GM23248 (cell line): ENCODE results near the gene TMEM91. TPM values are rescaled to one million over a fixed set of nuclear protein-coding genes. Genes with fewer than 3 reads are reported as not detected.

Experiments used
- DNase-seq: peaks from one replicate; pipeline ENCODE4 v3.0.0-alpha.2; 2015
- H2AFZ ChIP-seq: fragments of 200-600 bp; sonication (generic); 2 replicates; pipeline ENCODE4 v1.6.1; 2016; ENCODE audit warnings: antibody characterized with exemption
- H3F3A ChIP-seq: fragments of 200-600 bp; sonication (generic); 2 replicates; pipeline ENCODE4 v1.6.1; 2016; ENCODE audit warnings: mild to moderate bottlenecking, antibody characterized with exemption, mixed run types; ENCODE audit not compliant: insufficient read depth
- H3K27ac ChIP-seq: fragments of 200-600 bp; sonication (generic); 2 replicates; pipeline ENCODE4 v1.5.1; 2016; ENCODE audit warnings: mild to moderate bottlenecking
- H3K27me3 ChIP-seq: fragments of 200-600 bp; sonication (generic); replicated peaks from 2 replicates; pipeline ENCODE4 v1.6.1; 2016; ENCODE audit warnings: mild to moderate bottlenecking; ENCODE audit not compliant: insufficient read depth
- H3K36me3 ChIP-seq: fragments of 200-600 bp; sonication (generic); 2 replicates; pipeline ENCODE4 v1.6.1; 2016; ENCODE audit warnings: low read depth, mild to moderate bottlenecking
- H3K4me1 ChIP-seq: fragments of 200-600 bp; sonication (generic); 2 replicates; pipeline ENCODE4 v1.6.1; 2016; ENCODE audit warnings: mild to moderate bottlenecking; ENCODE audit not compliant: insufficient read depth
- H3K4me2 ChIP-seq: fragments of 200-600 bp; sonication (generic); one replicate; pipeline ENCODE4 v1.6.1; 2016; ENCODE audit warnings: mild to moderate bottlenecking; ENCODE audit not compliant: unreplicated experiment
- H3K4me3 ChIP-seq: fragments of 200-600 bp; sonication (generic); 2 replicates; pipeline ENCODE4 v1.5.1; 2016; ENCODE audit warnings: mild to moderate bottlenecking
- H3K79me2 ChIP-seq: fragments of 200-600 bp; sonication (generic); 2 replicates; pipeline ENCODE4 v1.6.1; 2016; ENCODE audit warnings: mild to moderate bottlenecking; ENCODE audit not compliant: insufficient read depth
- H3K9ac ChIP-seq: fragments of 200-600 bp; sonication (generic); 2 replicates; pipeline ENCODE4 v1.6.1; 2016; ENCODE audit warnings: mild to moderate bottlenecking
- H3K9me2 ChIP-seq: fragments of 200-600 bp; sonication (generic); 2 replicates; pipeline ENCODE4 v1.6.1; 2016; ENCODE audit warnings: mixed run types, mild to moderate bottlenecking, moderate library complexity; ENCODE audit not compliant: insufficient read depth
- H3K9me3 ChIP-seq: fragments of 200-600 bp; sonication (generic); one replicate; pipeline ENCODE4 v1.6.1; 2017; ENCODE audit warnings: low read depth
- H4K20me1 ChIP-seq: fragments of 200-600 bp; sonication (generic); 2 replicates; pipeline ENCODE4 v1.6.0; 2016; ENCODE audit not compliant: insufficient read depth
- EZH2 ChIP-seq: fragments of 200-600 bp; sonication (generic); IDR thresholded peaks from 2 replicates; pipeline ENCODE4 v1.6.1; 2018; ENCODE audit warnings: antibody characterized with exemption, mild to moderate bottlenecking; ENCODE audit not compliant: insufficient read depth, poor library complexity, severe bottlenecking
- EZH2phosphoT487 ChIP-seq: fragments of 200-600 bp; sonication (generic); IDR thresholded peaks from 2 replicates; pipeline ENCODE4 v1.6.1; 2018; ENCODE audit warnings: antibody characterized with exemption, moderate library complexity, mild to moderate bottlenecking, low read depth; ENCODE audit not compliant: insufficient read depth
- WGBS, 2 experiments: methylation state at CpG; one replicate each; pipeline ENCODE4 v1.1.6; 2015 to 2017; ENCODE audit warnings: low lambda C conversion rate in 2 of 2, low coverage in 1 of 2; ENCODE audit errors: missing lambda C conversion rate in 2 of 2; 5-methylcytosine and 5-hydroxymethylcytosine counted together
- in situ Hi-C: fragments of 300-500 bp; cut with MboI; formaldehyde crosslinking; loops from 2 replicates; pipeline ENCODE4 v1.15.0; 2020
- polyA plus RNA-seq: library from polyadenylated mRNA; unstranded; fragments of >200 nt; fragmentation: Nextera tagmentation; extraction: Ambion mirVana; gene quantifications from 2 replicates; pipeline ENCODE4 v1.2.1, GENCODE V29; 2016
- total RNA-seq: library from RNA; depleted of rRNA; stranded (reverse); fragments of >200 nt; shearing (Covaris generic); gene quantifications from 2 replicates; pipeline ENCODE4 v1.2.3, GENCODE V29; 2014

The TMEM91 gene
- total and polyA plus RNA-seq, 2 experiments from 2014 or later, result 5.3 to 6.6 TPM

DNA sequence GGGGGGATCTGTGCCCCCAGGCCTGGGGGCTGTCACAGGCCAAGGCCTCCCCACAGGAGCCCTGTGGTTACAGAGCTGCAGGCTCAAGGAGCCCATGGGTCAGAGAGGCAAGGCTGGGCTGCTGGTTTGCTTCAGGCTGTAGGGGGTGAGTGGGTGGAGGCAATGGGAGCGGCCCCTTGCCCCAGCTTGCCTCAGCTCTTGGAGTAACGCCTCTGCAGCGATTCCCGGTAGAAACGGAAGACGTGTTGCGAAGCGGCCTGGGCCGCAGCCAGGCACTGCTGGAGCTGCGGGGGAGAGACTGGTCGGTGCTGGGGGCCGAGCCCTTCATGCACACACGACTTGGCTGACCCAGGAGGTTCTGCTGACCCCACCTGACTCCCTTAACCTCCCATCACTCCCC is 10.1 kb downstream of the TMEM91 start:
- no peak overlapping the region for H3K4me3 ChIP-seq
- in situ Hi-C loops, result no loop called here
- H4K20me1 ChIP-seq, result no peaks in the 10 kb centered on the region
- no peak for DNase-seq
- H3K9ac ChIP-seq, result no peak overlapping the region
- H3K27ac ChIP-seq, result no peak overlapping the region
- no peak overlapping the region for H3K4me2 ChIP-seq
- TF ChIP-seq EZH2phosphoT487 (no peak), EZH2 (no peak)
- H3K4me1 ChIP-seq, result no peaks in the 10 kb centered on the region
- WGBS, 2 experiments, result 87 to 91% methylated on average over 13 of the region's 13 CpGs
- no peaks in the 10 kb centered on the region for H3F3A ChIP-seq
- no peaks in the 10 kb centered on the region for H3K36me3 ChIP-seq
- H3K9me3 ChIP-seq, result no peaks in the 10 kb centered on the region
- H2AFZ ChIP-seq, result no peak overlapping the region
- H3K9me2 ChIP-seq, result no peaks in the 10 kb centered on the region
- H3K79me2 ChIP-seq, result no peaks in the 10 kb centered on the region
- no peaks in the 10 kb centered on the region for H3K27me3 ChIP-seq

DNA sequence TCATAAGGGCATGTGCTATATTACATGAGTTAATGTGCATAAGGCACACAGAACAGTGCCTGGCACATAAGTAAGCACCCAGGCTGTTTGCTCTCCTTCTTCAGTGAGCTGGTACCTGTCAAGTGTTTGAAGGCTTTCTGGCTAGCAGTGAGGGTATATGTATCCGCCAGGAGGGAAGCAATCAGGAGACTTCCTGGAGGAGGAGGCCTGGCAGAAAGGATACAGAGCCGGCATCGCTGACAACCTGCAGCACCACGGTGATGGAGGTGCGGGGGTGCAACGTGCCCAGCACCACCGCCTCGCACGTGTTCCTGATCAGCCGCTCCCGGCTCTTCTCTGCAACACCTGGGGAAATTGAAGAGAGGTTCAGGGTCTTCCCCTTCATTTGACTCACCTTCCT is 15.3 kb downstream of the TMEM91 start:
- 83 to 84% methylated on average over 8 to 11 of the region's 11 CpGs for WGBS, 2 experiments
- in situ Hi-C loops, result no loop called here

DNA sequence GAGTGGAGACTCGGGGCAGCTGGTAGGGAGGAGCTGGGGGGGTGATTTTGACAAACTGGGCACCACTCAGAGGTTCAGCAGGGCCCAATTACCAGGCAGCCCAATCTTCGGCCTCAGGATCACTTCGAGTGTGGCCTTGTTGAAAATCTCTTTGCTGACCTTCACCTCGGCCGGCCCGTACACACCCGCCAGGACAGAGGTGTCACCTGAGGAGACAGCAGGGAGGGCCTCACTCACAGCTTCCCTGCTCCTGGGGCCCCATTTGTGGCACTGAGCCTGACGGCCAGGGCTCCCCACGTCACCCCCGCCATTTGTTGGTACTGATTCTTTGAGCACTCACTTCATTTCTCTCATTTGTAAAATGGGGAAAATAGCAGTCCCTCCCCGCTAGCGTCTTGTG is 16.4 kb downstream of the TMEM91 start:
- in situ Hi-C loops, result no loop called here
- no peaks in the 10 kb centered on the region for H3K9me2 ChIP-seq
- no peak overlapping the region for H2AFZ ChIP-seq
- no peak overlapping the region for H3K9ac ChIP-seq
- WGBS, 2 experiments, result 79 to 90% methylated on average over 12 of the region's 12 CpGs
- DNase-seq, result no peak
- H3K4me3 ChIP-seq, result no peak overlapping the region
- H3F3A ChIP-seq, result no peaks in the 10 kb centered on the region
- H3K36me3 ChIP-seq, result no peaks in the 10 kb centered on the region
- no peak overlapping the region for H3K4me2 ChIP-seq
- H4K20me1 ChIP-seq, result no peaks in the 10 kb centered on the region
- H3K9me3 ChIP-seq, result no peaks in the 10 kb centered on the region
- no peaks in the 10 kb centered on the region for H3K27me3 ChIP-seq
- no peak for TF ChIP-seq EZH2
- TF ChIP-seq EZH2phosphoT487, result no peak
- H3K27ac ChIP-seq, result no peak overlapping the region
- peaks cover 19% of the 10 kb centered on the region for H3K79me2 ChIP-seq
- no peaks in the 10 kb centered on the region for H3K4me1 ChIP-seq

More for the DNA sequence above, 15.3 kb downstream of the TMEM91 start:
- no peak for DNase-seq
- Histone ChIP-seq H4K20me1 (no peaks in the 10 kb centered on the region), H2AFZ (no peak overlapping the region), H3K9ac (no peak overlapping the region), H3K4me3 (no peak overlapping the region), H3K4me1 (no peaks in the 10 kb centered on the region), H3F3A (no peaks in the 10 kb centered on the region), H3K27me3 (no peaks in the 10 kb centered on the region), H3K9me3 (no peaks in the 10 kb centered on the region), H3K4me2 (no peak overlapping the region), H3K9me2 (no peaks in the 10 kb centered on the region), H3K27ac (no peak overlapping the region), H3K79me2 (peaks cover 13% of the 10 kb centered on the region), H3K36me3 (no peaks in the 10 kb centered on the region)
- no peak for TF ChIP-seq EZH2phosphoT487
- TF ChIP-seq EZH2, result no peak

DNA sequence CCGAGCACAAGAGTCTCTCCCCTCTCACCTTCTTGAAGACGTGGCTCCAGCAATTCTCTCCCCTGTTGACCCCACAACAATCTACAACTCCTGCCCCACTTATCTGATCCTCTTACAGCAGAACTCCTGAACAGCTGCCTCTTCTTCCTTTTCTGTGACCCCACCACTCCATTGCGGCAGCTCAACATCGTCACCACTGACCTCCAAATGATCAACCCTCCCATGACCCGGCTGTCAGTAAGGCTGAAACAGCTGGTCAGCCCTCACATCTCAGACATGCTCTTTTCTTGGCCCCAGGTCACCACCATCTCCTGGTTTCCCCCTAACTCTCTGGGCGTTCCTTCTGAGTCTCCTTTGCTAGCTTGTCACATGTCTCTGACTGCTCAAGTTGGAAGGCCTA is 19.0 kb downstream of the TMEM91 start:
- no peak for DNase-seq
- no peaks in the 10 kb centered on the region for H3K9me2 ChIP-seq
- H3K27me3 ChIP-seq, result no peaks in the 10 kb centered on the region
- H3K4me3 ChIP-seq, result no peak overlapping the region
- no peaks in the 10 kb centered on the region for H3K36me3 ChIP-seq
- H3K9me3 ChIP-seq, result no peaks in the 10 kb centered on the region
- no peak overlapping the region for H2AFZ ChIP-seq
- in situ Hi-C loops, result no loop called here
- WGBS, 2 experiments, result 55 to 62% methylated on average over 6 of the region's 6 CpGs
- H3F3A ChIP-seq, result no peaks in the 10 kb centered on the region
- H4K20me1 ChIP-seq, result no peaks in the 10 kb centered on the region
- peaks cover 8% of the 10 kb centered on the region for H3K4me1 ChIP-seq
- TF ChIP-seq EZH2phosphoT487 (no peak), EZH2 (no peak)
- H3K79me2 ChIP-seq, result peaks cover 41% of the 10 kb centered on the region
- no peak overlapping the region for H3K27ac ChIP-seq
- no peak overlapping the region for H3K4me2 ChIP-seq
- no peak overlapping the region for H3K9ac ChIP-seq
